Astrocyte of the hippocampus (primary cell): ENCODE results near the gene EIF5AL1.
"Not testable (repeated sequence)": the region's sequence is repeated elsewhere in the genome, so short reads cannot be mapped to it uniquely, and the experiment has no call there.

Experiments
- DNase-seq: peaks from one replicate; pipeline ENCODE4 v3.0.0; 2011; ENCODE audit warnings: low read depth, low spot score

EIF5AL1 gene

DNA sequence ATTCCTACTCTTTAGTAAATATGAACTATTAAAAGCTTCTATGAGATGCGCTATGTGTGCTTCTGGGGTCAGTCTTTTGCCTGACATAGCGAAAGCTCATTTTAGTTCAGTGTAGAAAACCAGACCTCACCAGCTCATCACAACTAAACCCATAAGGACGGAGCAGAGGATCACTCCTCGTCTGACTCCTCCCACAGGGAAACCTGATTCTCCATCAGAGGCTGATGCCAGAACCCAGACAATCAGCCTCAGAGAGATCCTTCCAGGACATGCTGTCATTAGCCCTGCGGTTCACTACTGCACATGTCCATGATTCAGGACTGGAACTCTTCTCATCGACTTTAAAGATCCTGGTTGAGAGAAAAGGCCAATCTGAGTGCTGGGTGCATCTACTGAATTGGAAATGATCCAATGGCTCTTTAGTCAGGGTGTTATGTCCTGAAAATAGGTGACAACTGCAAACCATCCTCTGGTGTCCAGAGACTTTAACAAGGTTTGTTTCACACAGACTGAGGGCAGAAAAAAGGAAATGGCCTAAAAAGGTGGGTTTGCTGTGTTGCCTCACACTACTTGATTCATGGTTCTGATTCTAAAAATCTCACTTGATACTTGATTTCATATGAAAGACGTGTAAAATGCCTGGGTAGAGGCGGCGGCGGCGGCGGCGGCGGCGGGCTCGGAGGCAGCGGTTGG, at the start of gene EIF5AL1:
Gene EIF5AL1 (plus strand): TSS at position 643 of the 693 bp plus-strand sequence. CDS start 117 bp downstream, outside the sequence.
- DNase-seq, result not testable (repeated sequence)

DNA sequence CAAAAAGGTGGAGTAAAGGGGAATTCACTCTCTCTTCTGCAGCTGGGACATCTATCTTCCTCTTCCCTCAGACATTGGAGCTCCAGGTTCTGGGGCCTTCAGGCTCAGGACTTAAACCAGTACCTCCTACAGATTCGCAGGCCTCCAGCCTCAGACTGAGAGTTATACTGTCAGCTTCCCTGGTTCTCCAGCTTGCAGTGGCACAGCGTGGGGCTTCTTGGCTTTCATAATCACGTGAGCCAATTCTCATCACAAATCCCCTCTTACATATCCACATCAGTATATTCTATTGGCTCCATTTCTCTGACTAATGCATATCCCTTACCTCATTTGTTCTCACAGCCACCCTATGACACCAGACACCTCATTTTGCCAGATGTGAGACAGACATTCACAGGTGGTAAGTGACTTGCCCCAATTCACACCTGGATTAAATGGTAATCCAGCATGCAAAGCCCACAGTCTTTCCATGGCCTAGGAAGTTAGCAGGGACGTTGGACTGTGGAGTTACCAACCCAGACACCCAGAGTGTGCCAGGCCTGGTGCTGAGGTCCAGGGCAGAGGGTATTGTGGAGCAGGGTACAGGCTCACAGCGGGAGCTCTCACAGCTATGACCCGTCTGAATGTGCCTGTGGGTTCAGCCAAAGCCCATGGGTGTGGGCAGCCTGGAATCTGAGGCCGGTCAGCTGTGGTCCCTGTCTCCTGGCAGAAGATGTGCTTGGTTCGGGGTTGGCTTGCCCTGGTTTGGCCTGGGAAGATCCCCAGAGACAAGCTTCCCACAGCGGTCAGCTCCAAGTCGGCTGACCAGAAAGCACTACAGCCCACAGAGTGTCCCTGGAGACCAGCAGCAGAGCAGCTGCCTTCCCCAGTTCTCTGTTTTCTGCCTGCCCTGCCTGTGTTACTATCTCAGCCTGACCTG, 48.5 kb upstream of the EIF5AL1 start:
- no peak for DNase-seq

DNA sequence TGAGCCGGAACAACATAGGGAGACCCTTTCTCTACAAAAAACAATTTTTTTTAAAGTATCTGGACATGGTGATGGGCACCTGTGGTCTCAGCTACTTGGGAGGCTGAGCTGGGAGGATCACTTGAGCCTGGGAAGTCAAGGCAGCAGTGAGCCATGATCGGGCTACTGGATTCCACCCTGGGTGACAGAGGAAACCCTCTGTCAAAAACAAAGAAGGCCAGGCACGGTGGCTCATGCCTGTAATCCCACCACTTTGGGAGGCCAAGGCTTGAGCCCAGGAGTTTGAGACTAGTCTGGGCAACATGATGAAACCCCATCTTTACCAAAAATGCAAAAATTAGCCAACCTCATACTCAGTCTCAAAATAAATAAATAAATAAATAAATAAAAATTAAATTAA, 47.0 kb upstream of the EIF5AL1 start:
- no peak for DNase-seq

DNA sequence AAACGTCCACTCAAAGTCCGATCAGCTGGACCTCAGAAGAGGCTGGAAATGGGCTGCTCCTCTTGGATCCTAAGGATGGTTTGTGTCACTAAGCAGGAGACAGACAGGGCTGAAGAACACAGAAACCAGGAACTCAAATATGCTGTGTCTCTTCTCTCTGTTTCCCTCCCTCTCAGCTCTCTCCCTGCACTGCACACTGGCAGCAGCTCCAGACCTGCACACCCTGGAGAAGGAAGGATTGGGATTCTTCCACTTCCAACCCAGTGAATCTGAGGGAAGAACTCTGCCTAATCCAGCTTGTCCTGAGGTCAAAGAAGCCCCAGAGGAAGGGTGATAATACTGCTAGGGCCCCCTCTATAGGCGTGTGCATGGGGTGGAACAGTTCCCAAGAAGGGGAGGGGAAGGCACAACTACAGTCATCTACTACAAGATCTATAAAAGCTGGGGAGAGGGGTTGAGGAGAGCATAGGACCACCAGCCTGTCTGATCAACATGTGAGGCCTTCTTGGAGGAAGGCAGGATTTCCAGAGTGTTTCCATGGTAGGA, 44.2 kb upstream of the EIF5AL1 start:
- no peak for DNase-seq

DNA sequence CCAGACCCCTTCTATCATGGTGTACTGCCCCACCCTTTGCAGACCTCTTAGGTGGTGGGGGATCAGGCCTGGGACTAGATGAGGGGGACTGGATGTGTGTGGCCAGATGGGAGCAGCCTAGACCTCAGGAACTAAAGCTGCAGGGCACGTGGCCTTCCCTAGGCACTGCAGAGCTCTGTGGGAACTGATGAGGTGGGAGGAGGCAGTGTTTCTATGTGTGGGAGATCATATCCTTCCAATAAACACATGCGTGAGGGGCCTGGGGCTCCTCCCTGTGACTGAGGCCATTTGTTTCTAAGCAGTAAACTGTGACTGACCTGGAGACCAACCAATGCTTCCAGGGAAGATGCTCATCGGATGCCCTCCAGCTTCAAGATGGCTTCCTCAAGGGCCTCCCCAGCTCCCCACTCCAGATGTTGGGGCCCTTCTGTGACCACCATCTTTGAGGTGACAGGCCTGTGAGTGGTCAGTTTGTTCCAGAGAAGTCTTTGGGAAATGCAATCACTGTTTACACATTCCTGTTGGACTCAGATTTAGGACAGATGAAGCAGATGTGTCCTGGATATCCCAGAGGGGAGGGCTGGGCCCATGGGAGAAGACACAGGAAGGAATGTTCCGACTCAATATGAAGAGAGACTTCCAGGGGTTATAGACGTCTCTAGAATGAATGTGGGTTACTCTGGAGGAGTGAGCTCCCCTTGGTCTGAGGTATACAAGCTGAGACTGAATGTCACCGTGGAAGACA, 43.3 kb upstream of the EIF5AL1 start:
- no peak for DNase-seq

DNA sequence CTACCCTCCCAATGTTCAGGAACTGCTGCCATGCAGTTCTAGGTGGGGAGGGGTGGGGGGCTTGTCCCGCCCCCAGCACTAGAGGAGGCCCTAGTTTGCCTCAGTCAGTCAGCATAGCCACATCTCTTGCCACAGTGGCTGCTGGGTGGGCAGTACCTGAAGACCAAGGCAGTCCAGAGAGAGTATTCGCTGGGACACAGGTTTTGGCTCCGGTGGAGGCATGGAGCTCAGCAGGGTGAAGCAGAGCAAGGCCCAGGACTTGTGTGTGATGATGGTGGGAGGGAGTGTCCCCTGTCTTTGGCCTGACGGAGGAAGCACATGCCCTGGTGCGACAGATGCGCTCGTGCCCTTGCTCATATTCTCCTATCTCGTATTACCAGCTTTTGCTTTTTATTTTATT, 42.2 kb upstream of the EIF5AL1 start:
- no peak for DNase-seq

DNA sequence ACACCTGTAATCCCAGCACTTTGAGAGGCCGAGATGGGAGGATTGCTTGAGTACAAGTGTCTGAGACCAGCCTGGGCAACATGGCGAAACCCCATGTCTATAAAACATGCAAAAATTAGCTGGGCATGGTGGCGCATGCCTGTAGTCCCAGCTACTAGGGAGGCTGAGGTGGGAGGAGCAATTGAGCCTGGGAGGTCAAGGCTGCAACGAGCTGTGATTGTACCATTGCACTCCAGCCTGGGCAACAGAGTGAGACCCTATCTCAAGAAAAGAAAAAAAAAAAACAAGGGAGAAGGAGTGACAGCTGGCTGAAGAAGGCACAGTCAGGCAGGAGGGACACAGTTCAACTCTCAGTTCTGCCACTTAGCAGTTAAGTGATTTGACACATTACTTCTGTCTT, 40.6 kb upstream of the EIF5AL1 start:
- DNase-seq, result no peak

DNA sequence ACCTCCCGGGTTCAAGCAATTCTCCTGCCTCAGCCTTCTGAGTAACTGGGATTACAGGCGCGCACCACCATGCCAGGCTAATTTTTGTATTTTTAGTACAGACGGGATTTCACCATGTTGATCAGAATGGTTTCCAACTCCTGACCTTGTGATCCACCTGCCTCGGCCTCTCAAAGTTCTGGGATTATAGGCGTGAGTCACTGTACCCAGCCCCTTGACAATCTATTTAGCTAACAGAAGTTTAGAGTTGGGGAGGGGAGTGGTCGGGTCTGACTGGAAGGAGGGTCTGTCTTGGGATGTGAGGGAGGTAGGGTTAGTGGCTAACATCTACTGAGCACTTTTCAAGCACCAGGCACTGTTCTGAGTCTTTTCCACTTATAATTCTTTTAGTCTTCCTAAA, 39.9 kb upstream of the EIF5AL1 start:
- DNase-seq, result no peak

DNA sequence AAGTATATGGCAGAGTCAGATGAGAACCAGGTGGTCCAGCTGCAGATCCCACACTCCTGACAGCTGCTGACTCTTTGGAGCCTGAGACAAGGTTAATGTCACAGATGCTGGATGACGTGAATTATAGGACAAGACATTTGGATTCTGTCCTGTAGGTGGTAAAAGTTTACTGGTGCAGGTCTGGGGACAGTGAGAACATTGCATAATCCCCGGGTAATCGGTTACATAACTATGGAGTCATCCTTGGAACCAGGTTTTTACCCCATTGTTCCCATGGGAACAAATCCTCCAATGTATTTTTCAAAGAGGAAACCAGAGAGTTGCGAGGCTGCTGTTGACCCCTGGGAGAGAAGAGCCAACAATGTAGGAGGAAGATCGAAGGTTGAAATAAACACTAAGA, 39.4 kb upstream of the EIF5AL1 start:
- DNase-seq, result no peak

DNA sequence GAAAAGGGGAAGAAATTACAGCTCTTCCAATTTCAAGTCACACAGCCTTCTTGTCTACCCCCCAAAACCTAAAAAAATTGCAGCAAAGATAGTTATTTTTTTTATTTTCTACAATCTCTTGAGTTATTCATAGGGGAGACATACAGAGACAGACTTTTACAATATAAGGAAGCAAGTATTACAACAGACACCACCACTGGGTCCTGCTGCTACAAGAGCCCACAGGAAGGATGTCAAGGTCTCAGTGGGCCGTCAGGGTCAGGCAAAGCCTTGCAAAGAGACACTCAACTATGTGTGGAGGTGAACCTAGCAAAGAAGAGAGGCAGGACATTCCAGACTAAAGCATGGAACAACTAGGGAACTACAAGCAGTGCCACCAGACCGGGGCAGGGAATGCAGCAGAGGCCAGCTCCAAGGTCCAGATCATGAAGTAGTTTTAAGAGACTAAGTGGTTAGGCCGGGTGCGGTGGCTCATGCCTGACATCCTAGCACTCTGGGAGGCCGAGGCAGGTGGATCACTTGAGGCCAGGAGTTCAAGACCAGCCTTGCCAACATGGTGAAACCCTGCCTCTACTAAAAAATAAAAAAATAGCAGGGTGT, 38.7 kb upstream of the EIF5AL1 start:
- DNase-seq, result no peak

DNA sequence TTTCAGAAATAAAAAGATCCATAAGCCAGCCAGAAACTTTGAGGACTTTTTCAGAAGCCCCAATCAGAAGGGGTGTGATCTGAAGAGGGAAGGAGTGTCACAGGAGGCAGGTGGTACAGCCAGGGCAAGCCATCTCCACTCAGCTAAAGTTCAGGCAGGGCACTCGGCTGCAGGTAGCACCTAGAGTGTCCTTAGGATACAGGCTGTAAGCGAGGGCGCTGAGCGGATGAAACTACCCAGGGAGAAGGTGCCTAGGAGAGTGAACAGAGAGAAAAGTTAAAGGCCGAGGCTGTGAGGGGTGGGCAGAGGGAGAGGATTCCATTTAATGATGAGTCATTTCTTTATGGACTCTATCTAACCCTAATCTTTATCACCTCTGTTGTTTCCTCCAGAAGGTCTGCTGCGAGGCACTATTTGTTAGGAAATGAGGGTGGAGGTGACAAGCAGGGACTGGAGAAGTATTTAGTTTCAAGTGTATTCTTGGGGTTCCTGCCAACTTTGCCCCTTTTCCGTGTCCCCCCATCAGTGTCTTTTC, 37.1 kb upstream of the EIF5AL1 start:
- no peak for DNase-seq

DNA sequence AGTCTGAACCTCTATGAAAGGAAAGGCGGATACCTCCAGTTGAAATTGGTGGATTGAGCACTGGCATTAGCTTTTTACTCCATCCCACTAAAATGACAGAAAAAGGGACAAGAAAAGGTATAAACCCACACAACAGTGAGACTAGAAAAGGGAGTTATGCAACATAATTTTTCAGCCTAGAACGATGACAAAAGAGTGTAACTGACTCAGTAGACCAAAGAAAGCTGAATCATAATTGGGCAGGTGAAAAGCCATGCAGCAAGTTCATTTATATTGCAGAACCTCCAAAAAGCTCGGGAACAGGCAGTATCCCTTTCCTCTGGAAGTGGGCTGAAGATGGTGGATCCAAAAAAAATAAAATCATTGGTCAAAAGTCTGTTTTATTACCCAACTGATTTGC, 36.5 kb upstream of the EIF5AL1 start:
- no peak for DNase-seq

DNA sequence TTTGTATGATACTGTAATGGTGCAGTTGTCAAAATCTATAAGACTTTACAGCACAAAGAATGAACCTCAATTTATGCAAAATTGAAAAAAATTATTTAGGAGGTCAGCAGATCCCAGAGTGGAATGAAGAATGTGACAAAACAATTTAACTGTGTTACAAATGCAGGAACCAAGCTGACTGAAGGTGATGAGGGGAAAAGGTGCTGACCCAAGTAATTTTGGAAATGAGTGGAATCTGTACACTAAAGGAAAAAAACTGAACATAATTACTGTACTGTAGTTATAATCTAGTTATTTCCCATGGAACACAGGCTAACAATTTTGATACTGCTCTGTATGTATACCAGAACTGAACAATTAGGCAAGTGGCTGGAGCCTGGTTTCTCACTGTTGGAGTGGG, 35.7 kb upstream of the EIF5AL1 start:
- no peak for DNase-seq

DNA sequence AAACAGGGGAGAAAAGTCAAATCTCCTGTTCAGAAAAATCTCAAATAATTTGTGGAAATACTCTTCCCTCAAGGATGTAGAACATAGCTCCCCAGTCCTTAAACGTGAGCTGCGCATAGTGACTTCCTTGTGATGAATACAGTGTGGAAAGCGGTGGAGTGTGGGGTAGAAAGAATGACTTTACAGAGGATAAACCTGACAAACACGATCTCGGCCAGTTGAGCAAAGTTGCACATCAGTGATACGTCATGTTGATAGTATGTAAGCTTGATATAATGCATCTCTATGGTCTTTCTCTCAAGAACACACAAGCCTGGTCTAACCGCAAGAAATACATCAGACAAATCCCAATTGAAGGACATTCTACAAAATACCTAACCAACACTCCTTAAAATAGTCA, 34.9 kb upstream of the EIF5AL1 start:
- no peak for DNase-seq

DNA sequence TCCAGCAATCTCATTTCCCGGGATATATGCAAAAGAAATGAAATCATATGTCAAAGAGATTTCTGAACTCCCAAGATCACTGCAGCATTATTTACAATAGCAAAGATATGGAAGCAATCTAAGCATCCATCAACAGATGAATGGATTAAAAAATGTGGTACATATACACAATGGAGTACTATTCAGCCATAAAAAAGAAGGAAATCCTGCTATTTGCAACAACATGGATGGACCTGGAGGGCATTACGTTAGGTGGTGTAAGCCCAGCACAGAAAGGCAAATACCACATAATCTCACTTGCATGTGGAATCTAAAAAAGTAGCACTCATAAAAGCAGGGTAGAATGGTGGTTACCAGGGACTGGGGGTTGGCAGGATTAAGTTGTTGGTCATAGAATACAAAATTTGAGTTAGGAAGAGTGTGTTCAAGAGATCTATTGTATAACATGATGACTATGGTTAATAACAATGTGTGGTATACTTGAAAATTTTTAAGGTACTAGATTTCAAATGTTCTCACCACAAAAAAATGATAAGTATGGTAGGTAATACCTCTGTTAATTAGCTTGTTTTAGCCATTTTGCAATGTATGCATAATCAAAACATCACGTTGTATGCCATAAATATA, 32.9 kb upstream of the EIF5AL1 start:
- DNase-seq, result no peak

DNA sequence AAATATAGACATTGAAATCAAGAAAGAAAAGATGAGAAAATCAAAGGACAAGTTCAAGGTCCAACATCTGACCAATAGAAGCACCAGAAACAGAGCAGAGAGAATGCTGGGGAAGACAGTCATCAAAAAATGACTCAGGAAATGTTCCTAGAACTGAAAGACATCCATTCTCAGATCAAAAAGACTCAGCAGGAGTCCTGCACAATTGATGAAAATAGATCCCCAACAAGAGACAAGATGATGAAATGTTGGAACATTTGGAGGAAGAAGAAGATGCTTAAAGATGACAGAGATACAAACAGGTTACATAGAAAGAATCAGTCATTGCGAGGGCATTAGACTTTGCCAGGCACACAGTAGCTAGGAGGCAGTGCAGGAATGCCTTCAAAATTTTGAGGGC, 30.0 kb upstream of the EIF5AL1 start:
- DNase-seq, result no peak

DNA sequence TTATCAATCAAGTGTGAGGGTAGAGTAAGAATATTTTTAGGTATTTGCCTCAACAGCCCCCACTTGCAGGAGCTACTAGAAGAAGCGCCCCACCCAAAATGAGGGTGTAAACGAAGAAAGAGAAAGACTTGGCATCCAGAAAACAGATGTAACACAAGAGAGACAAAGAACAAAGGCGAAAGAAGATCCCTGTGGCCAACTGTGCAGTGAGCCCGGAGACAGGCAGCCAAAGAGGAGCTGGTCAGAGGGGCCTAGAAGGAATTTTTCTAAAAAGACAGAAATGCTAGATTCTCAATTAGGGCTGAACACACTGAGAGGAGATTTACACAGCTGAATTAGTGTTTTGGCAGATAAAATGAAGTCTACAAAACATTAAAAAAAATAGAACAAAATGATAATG, 29.6 kb upstream of the EIF5AL1 start:
- no peak for DNase-seq

DNA sequence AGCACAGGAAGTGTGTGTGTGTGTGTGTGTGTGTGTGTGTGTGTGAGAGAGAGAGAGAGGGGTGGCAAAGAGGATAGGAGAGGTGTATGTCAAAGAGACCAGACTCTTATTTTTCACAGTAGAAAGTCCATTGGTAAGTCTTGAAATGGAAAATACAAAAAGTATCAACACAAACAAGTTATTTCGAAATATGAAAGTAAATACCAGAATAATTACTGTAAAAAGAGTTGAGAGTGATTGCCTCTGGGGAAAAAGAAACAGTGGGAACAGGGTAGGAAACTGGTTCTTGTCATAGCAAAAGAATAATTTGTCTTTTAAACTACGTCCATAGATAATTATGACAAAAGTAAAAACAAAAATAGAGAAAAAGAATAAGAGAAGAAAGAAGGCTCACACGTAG, 29.0 kb upstream of the EIF5AL1 start:
- DNase-seq, result no peak

DNA sequence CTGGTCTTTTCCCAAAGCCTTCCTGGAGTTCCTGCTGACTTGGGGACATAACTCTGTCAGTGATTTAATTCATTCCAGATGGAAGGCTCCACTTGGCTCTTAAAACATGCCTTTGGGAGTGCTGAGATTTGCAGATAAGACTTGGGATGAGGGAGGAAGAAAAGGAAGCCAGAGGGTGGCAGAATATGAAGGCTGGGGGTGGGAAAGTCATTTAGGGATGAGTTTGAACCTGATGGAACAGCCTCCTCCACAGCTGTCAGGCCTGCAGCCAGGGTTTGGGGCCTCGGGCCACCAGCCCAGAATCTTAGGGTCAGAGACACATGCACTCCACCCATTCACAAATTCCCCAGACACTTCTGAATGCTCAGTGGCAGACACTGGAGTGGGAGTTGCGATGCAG, 28.4 kb upstream of the EIF5AL1 start:
- DNase-seq, result no peak

DNA sequence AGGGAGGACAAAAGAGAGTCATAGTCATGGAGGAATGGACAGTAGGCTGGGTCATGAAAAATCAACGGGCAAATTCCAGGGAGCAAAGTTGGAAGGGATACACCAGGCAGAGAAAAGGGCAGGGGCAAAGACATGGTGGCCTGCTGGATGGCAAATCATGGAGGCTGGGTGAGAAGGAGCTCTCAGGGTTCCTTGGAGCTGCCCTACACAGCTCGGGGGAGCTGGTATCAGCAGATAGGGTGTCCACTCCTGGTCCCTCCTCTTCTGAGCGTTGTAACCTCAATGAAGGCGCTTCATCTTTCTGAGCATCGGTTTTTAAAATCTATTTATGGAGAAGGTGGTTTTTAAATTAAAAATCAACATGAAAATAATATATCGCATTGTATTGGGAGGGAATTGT, 27.9 kb upstream of the EIF5AL1 start:
- DNase-seq, result no peak
